HG02610 (cell line): Measurements from ENCODE around the gene ZBTB7B.
A peak's percentile ranks its signal among the peaks of the same experiment; 100 is the strongest.

Source experiments
- ATAC-seq: cut with Tn5 transposase; IDR thresholded peaks from one replicate; pipeline ENCODE4 v1.9.1; 2021; ENCODE audit warnings: mild to moderate bottlenecking, moderate library complexity; ENCODE audit not compliant: unreplicated experiment

ZBTB7B gene

GRCh38 chr1:155034318-155035208 is 32.0 kb downstream of the ZBTB7B start:
- no peak for ATAC-seq

GRCh38 chr1:155035936-155036335 is 33.3 kb downstream of the ZBTB7B start:
- no peak for ATAC-seq

- ATAC-seq: no peak
Measured at GRCh38 chr1:155037043-155037442, 34.4 kb downstream of the ZBTB7B start.

DNA sequence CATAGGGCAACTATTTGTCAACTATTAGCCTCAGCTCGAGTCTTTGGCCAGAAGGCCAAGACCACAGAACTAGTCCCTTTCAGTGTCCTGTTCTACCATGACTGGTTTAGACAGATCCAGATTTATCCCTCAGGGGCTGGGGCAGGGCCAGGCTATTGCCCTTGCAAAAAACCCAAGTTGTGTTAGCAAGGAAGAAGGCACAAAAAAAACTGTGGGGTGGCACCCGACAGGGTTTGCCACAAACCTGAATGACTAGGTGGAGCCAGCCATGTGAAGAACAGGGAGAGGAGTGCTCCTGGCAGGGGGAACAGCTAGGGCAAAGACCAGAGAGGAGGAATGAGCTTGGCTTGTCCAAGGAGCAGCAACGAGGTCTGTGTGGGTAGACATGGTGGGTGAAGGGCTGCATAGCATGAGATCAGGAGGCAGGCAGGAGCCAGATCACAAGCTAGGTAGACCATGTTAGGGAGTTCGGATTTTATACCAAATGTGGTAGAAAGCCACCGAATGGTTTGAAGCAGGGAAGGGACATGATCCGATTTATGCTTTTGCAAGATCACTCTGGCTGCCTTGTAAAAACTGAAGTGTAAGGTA is 35.3 kb downstream of the ZBTB7B start:
- no peak for ATAC-seq

DNA sequence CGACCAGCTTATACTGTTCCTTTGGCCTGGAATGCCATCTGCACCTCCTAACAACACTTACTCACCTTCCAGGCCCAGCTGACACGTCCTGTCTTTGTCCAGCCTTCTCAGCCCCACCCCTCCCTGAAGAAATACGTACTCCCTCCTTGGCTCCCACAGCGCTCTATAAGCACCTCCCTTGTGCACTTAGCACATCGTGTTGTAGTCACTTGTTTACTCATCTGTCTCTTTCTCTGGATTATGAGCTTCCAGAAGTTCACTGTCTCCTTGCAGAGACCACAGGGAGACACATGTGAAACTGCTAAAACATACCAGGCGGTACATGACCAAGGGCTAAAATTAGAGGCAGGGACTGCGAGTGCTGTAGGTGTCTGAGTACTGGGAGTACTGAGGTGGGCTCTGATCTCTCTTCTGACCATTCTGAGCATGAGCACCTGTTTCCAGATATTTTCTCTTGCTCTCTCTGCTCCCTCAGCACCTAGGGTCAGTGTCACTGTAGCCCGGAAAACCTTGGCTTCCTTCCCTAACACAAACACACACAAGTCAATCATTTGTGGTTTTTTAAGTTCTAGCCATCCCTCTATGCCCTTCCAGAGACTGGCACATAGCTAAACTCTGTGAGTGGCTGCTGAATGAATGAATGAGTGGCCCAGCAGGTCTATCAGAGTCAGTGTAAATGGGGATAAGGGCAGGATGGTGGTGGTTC is 36.2 kb downstream of the ZBTB7B start:
- no peak for ATAC-seq

- ATAC-seq: no peak
Measured at GRCh38 chr1:155039308-155039669, 36.7 kb downstream of the ZBTB7B start.

GRCh38 chr1:155040358-155041093 is 37.9 kb downstream of the ZBTB7B start:
- no peak for ATAC-seq

DNA sequence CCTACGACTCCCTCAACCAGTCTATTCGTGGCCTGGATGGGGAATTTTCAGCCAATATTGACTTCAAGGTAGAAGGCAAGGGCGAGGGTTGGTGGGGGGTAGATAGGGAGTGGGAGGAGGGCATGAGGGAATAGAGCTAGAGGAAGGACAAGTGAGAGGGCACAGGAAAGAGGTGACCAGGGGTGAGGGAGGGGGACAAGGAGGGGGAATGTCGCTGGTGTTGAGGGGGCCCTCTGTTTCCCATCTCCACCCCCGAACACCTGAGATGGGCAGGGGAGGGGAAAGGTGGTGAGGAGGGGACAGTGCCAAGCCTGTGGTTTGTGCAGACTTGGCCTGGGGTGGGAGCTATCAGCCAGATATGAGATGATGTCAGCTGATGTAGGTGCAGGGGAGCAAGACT is 40.2 kb downstream of the ZBTB7B start:
- no peak for ATAC-seq

- ATAC-seq: no peak
Measured at GRCh38 chr1:155043301-155043702, 40.7 kb downstream of the ZBTB7B start.

GRCh38 chr1:155043793-155044192 is 41.2 kb downstream of the ZBTB7B start:
- ATAC-seq: no peak

DNA sequence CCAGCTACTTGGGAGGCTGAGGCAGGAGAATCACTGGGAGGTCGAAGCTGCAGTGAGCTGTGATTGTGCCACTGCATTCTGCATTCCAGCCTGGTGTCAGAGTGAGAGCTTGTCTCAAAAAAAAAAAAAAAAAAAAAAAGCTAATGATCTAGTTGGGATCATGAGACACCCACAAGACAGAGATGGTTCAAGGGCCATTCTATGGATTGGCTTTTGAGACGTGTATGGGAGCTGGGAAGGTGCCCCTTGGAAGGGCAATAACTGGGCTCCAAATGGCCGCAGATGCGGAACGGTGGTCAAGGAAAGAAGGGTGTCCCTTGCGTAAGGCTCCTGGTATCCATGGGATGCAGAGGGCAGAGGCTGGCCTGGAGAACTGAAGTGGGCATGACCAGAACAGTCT is 41.8 kb downstream of the ZBTB7B start:
- ATAC-seq: no peak

GRCh38 chr1:155044812-155045657 is 42.4 kb downstream of the ZBTB7B start:
- no peak for ATAC-seq

DNA sequence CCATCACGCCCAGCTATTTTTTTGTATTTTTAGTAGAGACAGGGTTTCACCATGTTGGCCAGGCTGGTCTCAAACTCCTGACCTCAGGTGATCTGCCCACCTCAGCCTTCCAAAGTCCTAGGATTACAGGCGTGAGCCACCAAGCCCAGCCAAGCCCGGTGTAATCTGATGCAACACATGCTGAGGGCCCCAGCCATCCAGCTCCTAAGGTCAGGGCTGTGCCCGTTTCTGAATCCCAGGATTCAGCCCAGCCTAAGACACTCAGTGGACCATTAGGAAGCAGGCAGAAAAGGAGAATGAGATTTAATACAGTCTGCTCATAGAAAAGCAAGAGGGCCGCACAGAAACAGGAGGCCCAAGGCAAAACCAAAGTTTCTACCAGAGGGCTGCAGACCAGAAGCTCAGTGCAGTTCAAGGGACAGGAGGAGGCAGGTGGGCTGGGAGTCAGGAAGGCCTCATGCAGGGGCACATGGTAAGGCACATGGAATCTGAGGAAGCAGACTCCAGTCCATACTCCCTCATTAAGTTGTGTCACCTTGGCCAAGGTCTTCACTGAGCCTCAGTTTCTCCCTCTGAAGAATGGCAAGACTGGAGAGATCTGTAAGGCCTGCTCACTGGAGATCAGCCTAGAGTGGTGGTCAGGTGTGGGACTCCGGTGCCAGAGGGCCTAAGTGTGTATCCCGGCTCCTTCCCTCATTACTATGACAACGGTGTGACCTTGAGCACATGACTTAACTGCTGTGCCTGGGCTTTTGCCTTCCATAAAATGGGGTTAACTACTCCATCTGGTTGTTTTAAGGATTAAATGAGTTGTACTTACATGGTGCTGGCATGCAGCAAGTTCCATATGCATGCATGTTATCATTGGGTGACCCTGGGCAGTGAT is 46.1 kb downstream of the ZBTB7B start:
- no peak for ATAC-seq

- ATAC-seq: no peak
Measured at GRCh38 chr1:155049651-155050559, 47.3 kb downstream of the ZBTB7B start.

DNA sequence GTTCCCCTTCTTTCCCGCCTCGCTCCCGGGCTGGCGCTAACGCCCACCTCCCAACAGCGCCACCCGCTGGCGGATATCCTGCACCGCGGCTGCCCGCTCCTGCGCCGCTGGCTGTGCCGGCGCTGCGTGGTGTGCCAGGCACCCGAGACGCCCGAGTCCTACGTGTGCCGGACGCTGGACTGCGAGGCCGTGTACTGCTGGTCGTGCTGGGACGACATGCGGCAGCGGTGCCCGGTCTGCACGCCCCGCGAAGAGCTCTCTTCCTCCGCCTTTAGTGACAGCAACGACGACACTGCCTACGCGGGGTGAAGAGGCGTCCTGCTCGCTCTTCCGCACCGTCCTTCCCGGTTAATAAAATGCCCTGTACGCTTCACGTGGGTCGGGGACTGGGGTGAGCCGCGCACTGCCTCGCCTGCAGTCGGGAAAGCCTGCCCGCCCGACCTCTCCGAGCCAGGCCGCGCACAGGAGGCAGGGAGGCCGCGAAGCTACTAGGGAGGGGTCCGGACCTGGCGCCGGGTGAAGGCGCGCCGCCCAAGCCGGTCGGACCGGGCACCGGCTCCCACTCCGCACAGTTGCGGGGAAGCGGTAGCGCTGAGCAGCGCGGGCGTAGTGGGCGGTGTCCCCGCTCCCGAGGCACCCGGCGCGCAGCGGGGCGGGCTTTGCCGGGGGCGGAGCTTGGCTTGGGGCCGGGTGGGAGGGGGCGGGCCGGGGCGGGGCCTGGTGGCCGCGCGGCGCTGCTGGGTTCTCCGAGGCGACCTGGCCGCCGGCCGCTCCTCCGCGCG is 48.1 kb downstream of the ZBTB7B start, which contains the start of gene ADAM15:
Gene ADAM15, plus strand, starts transcription at position 757 of the 782 bp plus-strand sequence. CDS start 71 bp downstream, outside the sequence.
- ATAC-seq: peak; percentile 69

- no peak for ATAC-seq
Measured at GRCh38 chr1:155051342-155051776, 48.8 kb downstream of the ZBTB7B start.

DNA sequence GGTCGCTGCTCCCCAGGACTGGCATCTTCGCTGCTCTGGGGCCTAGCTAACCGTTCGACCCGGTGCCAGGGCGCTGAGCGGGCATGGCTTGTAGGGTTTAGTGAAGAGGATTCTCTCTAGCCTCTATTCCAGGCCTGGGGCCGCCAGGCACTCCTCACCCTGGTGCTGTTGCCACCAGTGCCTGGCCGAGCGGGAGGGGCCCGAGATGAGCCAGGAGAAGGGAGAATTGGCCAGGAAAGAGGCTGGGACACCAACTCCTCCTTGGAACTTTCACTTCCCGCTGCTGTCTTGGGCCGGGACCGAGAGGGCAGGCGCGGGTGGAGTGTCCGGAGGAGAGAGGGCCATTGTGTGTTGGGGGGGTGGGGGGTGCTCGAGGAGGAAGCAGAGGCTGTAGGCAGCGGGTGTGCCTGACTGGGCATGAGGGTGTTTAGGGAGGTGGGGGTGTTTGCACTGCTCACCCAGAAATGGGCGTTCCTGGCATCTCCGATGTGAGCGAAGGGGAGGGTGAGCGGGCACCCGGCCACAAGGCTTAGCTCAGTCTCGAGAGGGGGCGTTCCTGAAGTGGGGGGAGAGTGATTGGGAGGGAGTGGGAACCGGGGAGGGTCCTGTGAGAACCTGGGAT is 49.3 kb downstream of the ZBTB7B start:
- ATAC-seq: no peak
